K562 (cell line): ENCODE data around the gene KCNG4. TPM values are rescaled to one million over a fixed set of nuclear protein-coding genes. Genes with fewer than 3 reads are reported as not detected.

Experiments used
- ATAC-seq: fragments of 200-7000 bp; cut with Tn5 transposase; 3 replicates; pipeline ENCODE4 v1.9.1; 2020; ENCODE audit warnings: moderate library complexity
- BruUV-seq: library from RNA; stranded (reverse); fragments of 400-500 nt; replicated peaks from 2 replicates; lab custom pipeline; 2021; lab: Mats Ljungman, UMichigan
- CTCF ChIA-PET: fragments of 300-600 bp; formaldehyde crosslinking; extraction: SDS; loops from one replicate; lab custom pipeline; 2021; ENCODE audit warnings: low intra/inter-chr PET ratio; lab: Yijun Ruan, JAX
- POLR2A ChIA-PET: fragments of 300-600, 350-650 bp; sonication (Branson Sonifier 250); formaldehyde crosslinking; extraction: SDS; loops from one replicate; lab custom pipeline; 2021; ENCODE audit warnings: antibody characterized with exemption, inconsistent platforms; lab: Yijun Ruan, JAX
- DNase-seq, 4 experiments: peaks; one replicate each; pipeline versions ENCODE4 v3.0.0 to v3.0.0-alpha.2; 2011 to 2018; ENCODE audit warnings: low spot score in 3 of 4, mixed read lengths in 3 of 4; ENCODE audit errors: extremely low read depth in 1 of 4
- FAIRE-seq: peaks from 2 replicates; lab custom pipeline; 2011; peaks lifted over from hg19 to GRCh38; lab: Jason Lieb, UNC
- H2AFZ ChIP-seq: 2 replicates; pipeline ENCODE4 v1.6.0; 2011; ENCODE audit warnings: low read depth, low read length, control low read depth, inconsistent platforms
- H3K27ac ChIP-seq: fragments of 200-600 bp; 3 replicates; pipeline ENCODE4 v1.8.0; 2011; ENCODE audit warnings: low read depth, mild to moderate bottlenecking, control low read depth, inconsistent platforms, low read length, moderate library complexity, mixed read lengths; ENCODE audit errors: extremely low read depth
- H3K27me3 ChIP-seq, 2 experiments: fragments of 300-600 bp in 1 of 2; 2 replicates in 1 of 2; 3 replicates in 1 of 2; pipeline versions ENCODE4 v1.6.0 to v1.8.0; 2011; ENCODE audit warnings: inconsistent platforms in 2 of 2, low read length in 2 of 2, mild to moderate bottlenecking in 1 of 2, mixed read lengths in 1 of 2, moderate library complexity in 1 of 2; ENCODE audit not compliant: control insufficient read depth in 2 of 2, insufficient read depth in 2 of 2
- H3K36me3 ChIP-seq: fragments of 300-600 bp; 3 replicates; pipeline ENCODE4 v1.8.0; 2011; ENCODE audit warnings: mild to moderate bottlenecking, low read length, inconsistent platforms; ENCODE audit not compliant: control insufficient read depth, insufficient read depth
- H3K4me1 ChIP-seq, 2 experiments: fragments of 200-600 bp in 1 of 2; replicated peaks in 1 of 2; 2 replicates in 1 of 2; 3 replicates in 1 of 2; pipeline versions ENCODE4 v1.5.1 to v1.8.0; 2011; ENCODE audit warnings: inconsistent platforms in 2 of 2, low read length in 2 of 2, mild to moderate bottlenecking in 1 of 2, mixed read lengths in 1 of 2, moderate library complexity in 1 of 2; ENCODE audit not compliant: control insufficient read depth in 2 of 2, insufficient read depth in 2 of 2
- H3K4me2 ChIP-seq: 2 replicates; pipeline ENCODE4 v1.6.1; 2011; ENCODE audit warnings: low read length, control low read depth, inconsistent platforms, mixed read lengths; ENCODE audit not compliant: insufficient read depth
- H3K4me3 ChIP-seq: fragments of 200-600 bp; sonication (generic), shearing (Covaris generic); 2 replicates; pipeline ENCODE4 v1.5.1; 2016; ENCODE audit warnings: control low read depth, inconsistent platforms
- H3K79me2 ChIP-seq: fragments of 200-600 bp; 3 replicates; pipeline ENCODE4 v1.8.0; 2011; ENCODE audit warnings: low read length, inconsistent platforms; ENCODE audit not compliant: control insufficient read depth, insufficient read depth
- H3K9ac ChIP-seq, 2 experiments: 2 replicates each; pipeline versions ENCODE4 v1.6.0 to v1.6.1; 2011; ENCODE audit warnings: low read depth in 2 of 2, low read length in 2 of 2, control low read depth in 1 of 2, inconsistent platforms in 1 of 2, mild to moderate bottlenecking in 1 of 2, mixed read lengths in 1 of 2; ENCODE audit not compliant: insufficient read depth in 1 of 2
- H3K9me1 ChIP-seq: one replicate; pipeline ENCODE4 v1.6.0; 2011; ENCODE audit warnings: inconsistent platforms, mild to moderate bottlenecking, low read length, moderate library complexity; ENCODE audit not compliant: control insufficient read depth, insufficient read depth
- H3K9me3 ChIP-seq: replicated peaks from 2 replicates; pipeline ENCODE4 v1.5.1; 2011; ENCODE audit warnings: low read depth, low read length, inconsistent platforms; ENCODE audit not compliant: control insufficient read depth, insufficient read depth
- H4K20me1 ChIP-seq: replicated peaks from 2 replicates; pipeline ENCODE4 v1.6.1; 2011; ENCODE audit warnings: low read length, inconsistent platforms, mixed read lengths; ENCODE audit not compliant: control insufficient read depth, insufficient read depth
- PHTF2 ChIP-seq: fragments of 250-450 bp; sonication (Bioruptor Pico); IDR thresholded peaks from 2 replicates; pipeline ENCODE4 v1.5.0; 2021; ENCODE audit warnings: mild to moderate bottlenecking
- TAF15 ChIP-seq: fragments of 200-400 bp; formaldehyde crosslinking; IDR thresholded peaks from 2 replicates; pipeline ENCODE4 v1.6.1; 2017; ENCODE audit warnings: mild to moderate bottlenecking, low read depth, low read length, moderate library complexity
- ZBTB1 ChIP-seq: sonication (generic); formaldehyde crosslinking; IDR thresholded peaks from 2 replicates; pipeline ENCODE4 v1.8.1; 2023; ENCODE audit warnings: missing genetic modification reagents, low read depth, mild to moderate bottlenecking, borderline replicate concordance
- ZKSCAN3 ChIP-seq: fragments of 250-450 bp; sonication (Bioruptor Pico); IDR thresholded peaks from 2 replicates; pipeline ENCODE4 v1.4.0; 2020
- WGBS: fragments of 100-300 bp; shearing (Covaris generic); methylation state at CpG from one replicate; pipeline ENCODE4 v1.1.6; 2016; ENCODE audit warnings: low coverage, mixed read lengths; ENCODE audit not compliant: insufficient coverage; ENCODE audit errors: missing lambda C conversion rate; 5-methylcytosine and 5-hydroxymethylcytosine counted together
- in situ Hi-C: fragments of 300-500 bp; cut with MboI; formaldehyde crosslinking; loops from 4 replicates; pipeline ENCODE4 v1.15.0; 2018; ENCODE audit warnings: inconsistent platforms, mixed read lengths
- intact Hi-C: fragments of 100-400 bp; cut with micrococcal nuclease; formaldehyde crosslinking; loops from 2 replicates; pipeline ENCODE4 v1.14.2; 2022
- polyA plus RNA-seq, 8 experiments: library from polyadenylated mRNA; depleted of rRNA in 4 of 8; stranded (reverse) in 5 of 8; unstranded in 3 of 8; fragments of >200 nt; fragmentation: Nextera tagmentation in 2 of 8; fragmentation: Illumina TruSeq in 1 of 8; extraction: Ambion mirVana in 2 of 8; extraction: Trizol in 1 of 8; gene quantifications; 2 replicates each; pipeline versions ENCODE4 v1.2.1 to v1.2.3, GENCODE V29; 2011 to 2014; ENCODE audit warnings: inconsistent platforms in 1 of 8, missing spikeins in 1 of 8
- total RNA-seq, 7 experiments: library from RNA; depleted of rRNA in 6 of 7; stranded (reverse); fragments of >200 nt in 6 of 7; fragmentation: Illumina TruSeq in 2 of 7; extraction: Trizol in 2 of 7; gene quantifications; 2 replicates each; pipeline versions ENCODE4 v1.2.1 to v1.2.3, GENCODE V29; 2011 to 2021; ENCODE audit warnings: low replicate concordance in 1 of 7
- TF ChIP-seq, protein P1 (sequence below): fragments of 450-650 bp; IDR thresholded peaks from 2 replicates; pipeline ENCODE4 v1.6.1; 2018; ENCODE audit not compliant: partially characterized antibody
- TF ChIP-seq, protein P2 (sequence below): sonication (generic); formaldehyde crosslinking; IDR thresholded peaks from 2 replicates; pipeline ENCODE4 v1.8.1; 2023; ENCODE audit warnings: mild to moderate bottlenecking, missing genetic modification reagents
- TF ChIP-seq, protein P3 (sequence below): fragments of 200-800 bp; sonication (Bioruptor generic); IDR thresholded peaks from 2 replicates; pipeline ENCODE4 v1.6.1; 2016; ENCODE audit warnings: missing genetic modification characterization, missing compliant biosample characterization

Gene KCNG4
- total and polyA plus RNA-seq, 9 of the 15 experiments (the other 6 are each of a cell fraction or from before 2014, with no cell fraction given) = not detected

DNA sequence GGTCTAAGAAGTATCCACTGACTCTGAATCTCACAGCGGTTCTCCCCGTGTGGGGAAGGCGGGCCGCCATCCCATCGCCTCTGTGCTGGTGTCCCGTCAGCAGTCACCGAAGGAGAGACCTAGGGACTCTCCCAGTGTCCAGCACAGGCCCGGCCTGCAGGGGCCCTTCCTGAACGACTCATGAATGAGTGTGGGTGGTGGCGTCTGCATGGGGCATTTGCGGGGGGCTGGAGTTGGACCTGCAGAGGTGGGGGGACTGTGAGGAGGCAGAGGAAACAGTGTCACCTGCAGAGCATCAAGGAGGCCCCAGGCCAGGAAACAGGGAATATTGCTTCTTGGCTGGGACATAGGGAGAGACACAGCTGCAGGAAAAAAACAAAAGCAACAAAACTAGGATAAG is 10.3 kb downstream of the KCNG4 start:
- Histone ChIP-seq H3K27ac (no peak overlapping the region), H3K4me2 (no peak overlapping the region), H3K79me2 (no peaks in the 10 kb centered on the region), H3K9ac (no peak overlapping the region), H3K4me1 (peaks cover 13 to 16% of the 10 kb centered on the region in 2 experiments), H3K27me3 (peaks cover 22 to 57% of the 10 kb centered on the region in 2 experiments; a peak in 4 of 5 replicates), H3K9me3 (no peaks in the 10 kb centered on the region), H3K9me1 (no peaks in the 10 kb centered on the region), H4K20me1 (no peaks in the 10 kb centered on the region; the same call in 1 of the 2 replicates), H2AFZ (no peak overlapping the region), H3K36me3 (no peaks in the 10 kb centered on the region), H3K4me3 (no peak overlapping the region)
- FAIRE-seq (no peak), DNase-seq (no peak), ATAC-seq (no peak)
- in situ Hi-C loops (no loop called here), intact Hi-C loops (no loop called here)
- WGBS = 46% methylated on average over 8 of the region's 11 CpGs
- TF ChIP-seq, protein P1, sequence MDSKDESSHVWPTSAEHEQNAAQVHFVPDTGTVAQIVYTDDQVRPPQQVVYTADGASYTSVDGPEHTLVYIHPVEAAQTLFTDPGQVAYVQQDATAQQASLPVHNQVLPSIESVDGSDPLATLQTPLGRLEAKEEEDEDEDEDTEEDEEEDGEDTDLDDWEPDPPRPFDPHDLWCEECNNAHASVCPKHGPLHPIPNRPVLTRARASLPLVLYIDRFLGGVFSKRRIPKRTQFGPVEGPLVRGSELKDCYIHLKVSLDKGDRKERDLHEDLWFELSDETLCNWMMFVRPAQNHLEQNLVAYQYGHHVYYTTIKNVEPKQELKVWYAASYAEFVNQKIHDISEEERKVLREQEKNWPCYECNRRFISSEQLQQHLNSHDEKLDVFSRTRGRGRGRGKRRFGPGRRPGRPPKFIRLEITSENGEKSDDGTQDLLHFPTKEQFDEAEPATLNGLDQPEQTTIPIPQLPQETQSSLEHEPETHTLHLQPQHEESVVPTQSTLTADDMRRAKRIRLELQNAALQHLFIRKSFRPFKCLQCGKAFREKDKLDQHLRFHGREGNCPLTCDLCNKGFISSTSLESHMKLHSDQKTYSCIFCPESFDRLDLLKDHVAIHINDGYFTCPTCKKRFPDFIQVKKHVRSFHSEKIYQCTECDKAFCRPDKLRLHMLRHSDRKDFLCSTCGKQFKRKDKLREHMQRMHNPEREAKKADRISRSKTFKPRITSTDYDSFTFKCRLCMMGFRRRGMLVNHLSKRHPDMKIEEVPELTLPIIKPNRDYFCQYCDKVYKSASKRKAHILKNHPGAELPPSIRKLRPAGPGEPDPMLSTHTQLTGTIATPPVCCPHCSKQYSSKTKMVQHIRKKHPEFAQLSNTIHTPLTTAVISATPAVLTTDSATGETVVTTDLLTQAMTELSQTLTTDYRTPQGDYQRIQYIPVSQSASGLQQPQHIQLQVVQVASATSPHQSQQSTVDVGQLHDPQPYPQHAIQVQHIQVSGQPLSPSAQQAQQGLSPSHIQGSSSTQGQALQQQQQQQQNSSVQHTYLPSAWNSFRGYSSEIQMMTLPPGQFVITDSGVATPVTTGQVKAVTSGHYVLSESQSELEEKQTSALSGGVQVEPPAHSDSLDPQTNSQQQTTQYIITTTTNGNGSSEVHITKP = no peak
- TF ChIP-seq PHTF2 (CRISPR knock-in tag) = no peak
- no peak for TF ChIP-seq TAF15
- TF ChIP-seq, protein P2, sequence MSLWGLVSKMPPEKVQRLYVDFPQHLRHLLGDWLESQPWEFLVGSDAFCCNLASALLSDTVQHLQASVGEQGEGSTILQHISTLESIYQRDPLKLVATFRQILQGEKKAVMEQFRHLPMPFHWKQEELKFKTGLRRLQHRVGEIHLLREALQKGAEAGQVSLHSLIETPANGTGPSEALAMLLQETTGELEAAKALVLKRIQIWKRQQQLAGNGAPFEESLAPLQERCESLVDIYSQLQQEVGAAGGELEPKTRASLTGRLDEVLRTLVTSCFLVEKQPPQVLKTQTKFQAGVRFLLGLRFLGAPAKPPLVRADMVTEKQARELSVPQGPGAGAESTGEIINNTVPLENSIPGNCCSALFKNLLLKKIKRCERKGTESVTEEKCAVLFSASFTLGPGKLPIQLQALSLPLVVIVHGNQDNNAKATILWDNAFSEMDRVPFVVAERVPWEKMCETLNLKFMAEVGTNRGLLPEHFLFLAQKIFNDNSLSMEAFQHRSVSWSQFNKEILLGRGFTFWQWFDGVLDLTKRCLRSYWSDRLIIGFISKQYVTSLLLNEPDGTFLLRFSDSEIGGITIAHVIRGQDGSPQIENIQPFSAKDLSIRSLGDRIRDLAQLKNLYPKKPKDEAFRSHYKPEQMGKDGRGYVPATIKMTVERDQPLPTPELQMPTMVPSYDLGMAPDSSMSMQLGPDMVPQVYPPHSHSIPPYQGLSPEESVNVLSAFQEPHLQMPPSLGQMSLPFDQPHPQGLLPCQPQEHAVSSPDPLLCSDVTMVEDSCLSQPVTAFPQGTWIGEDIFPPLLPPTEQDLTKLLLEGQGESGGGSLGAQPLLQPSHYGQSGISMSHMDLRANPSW (CRISPR knock-in tag) = no peak
- no peak for TF ChIP-seq ZKSCAN3 (CRISPR knock-in tag)
- TF ChIP-seq, protein P3, sequence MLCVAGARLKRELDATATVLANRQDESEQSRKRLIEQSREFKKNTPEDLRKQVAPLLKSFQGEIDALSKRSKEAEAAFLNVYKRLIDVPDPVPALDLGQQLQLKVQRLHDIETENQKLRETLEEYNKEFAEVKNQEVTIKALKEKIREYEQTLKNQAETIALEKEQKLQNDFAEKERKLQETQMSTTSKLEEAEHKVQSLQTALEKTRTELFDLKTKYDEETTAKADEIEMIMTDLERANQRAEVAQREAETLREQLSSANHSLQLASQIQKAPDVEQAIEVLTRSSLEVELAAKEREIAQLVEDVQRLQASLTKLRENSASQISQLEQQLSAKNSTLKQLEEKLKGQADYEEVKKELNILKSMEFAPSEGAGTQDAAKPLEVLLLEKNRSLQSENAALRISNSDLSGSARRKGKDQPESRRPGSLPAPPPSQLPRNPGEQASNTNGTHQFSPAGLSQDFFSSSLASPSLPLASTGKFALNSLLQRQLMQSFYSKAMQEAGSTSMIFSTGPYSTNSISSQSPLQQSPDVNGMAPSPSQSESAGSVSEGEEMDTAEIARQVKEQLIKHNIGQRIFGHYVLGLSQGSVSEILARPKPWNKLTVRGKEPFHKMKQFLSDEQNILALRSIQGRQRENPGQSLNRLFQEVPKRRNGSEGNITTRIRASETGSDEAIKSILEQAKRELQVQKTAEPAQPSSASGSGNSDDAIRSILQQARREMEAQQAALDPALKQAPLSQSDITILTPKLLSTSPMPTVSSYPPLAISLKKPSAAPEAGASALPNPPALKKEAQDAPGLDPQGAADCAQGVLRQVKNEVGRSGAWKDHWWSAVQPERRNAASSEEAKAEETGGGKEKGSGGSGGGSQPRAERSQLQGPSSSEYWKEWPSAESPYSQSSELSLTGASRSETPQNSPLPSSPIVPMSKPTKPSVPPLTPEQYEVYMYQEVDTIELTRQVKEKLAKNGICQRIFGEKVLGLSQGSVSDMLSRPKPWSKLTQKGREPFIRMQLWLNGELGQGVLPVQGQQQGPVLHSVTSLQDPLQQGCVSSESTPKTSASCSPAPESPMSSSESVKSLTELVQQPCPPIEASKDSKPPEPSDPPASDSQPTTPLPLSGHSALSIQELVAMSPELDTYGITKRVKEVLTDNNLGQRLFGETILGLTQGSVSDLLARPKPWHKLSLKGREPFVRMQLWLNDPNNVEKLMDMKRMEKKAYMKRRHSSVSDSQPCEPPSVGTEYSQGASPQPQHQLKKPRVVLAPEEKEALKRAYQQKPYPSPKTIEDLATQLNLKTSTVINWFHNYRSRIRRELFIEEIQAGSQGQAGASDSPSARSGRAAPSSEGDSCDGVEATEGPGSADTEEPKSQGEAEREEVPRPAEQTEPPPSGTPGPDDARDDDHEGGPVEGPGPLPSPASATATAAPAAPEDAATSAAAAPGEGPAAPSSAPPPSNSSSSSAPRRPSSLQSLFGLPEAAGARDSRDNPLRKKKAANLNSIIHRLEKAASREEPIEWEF (CRISPR knock-in tag) = no peak
- 0 out of 2 replicates have a peak, but pooled peaks have one; percentile 19 for TF ChIP-seq ZBTB1 (CRISPR knock-in tag)
- ChIA-PET POLR2A (interaction anchor here (0.6 to 1.2 kb wide), 2 partner anchors 8 to 40 kb away, joined by 3 to 5 read pairs; no protein-coding TSS in a partner anchor), CTCF (no interaction called here)
- BruUV-seq = no TSS peak
